Gastroesophageal sphincter (tissue), 3 donors: ENCODE measurements around the gene LIN28B.

ENCODE experiments used
- EP300 ChIP-seq: sonication (generic); formaldehyde crosslinking; IDR thresholded peaks from one replicate; pipeline ENCODE4 v1.6.1; 2017; ENCODE audit warnings: antibody characterized with exemption, mild to moderate bottlenecking
- POLR2A ChIP-seq, 2 donors: fragments of 450-650 bp; IDR thresholded peaks; one replicate each; pipeline ENCODE4 v1.6.1; 2017; ENCODE audit warnings: antibody characterized with exemption in 2 of 2, mild to moderate bottlenecking in 2 of 2, moderate library complexity in 1 of 2
- POLR2AphosphoS5 ChIP-seq: sonication (generic); formaldehyde crosslinking; IDR thresholded peaks from one replicate; pipeline ENCODE4 v1.6.1; 2017; ENCODE audit warnings: antibody characterized with exemption
- TF ChIP-seq, protein P1 (sequence below), 4 experiments: fragments of 200-600 bp in 2 of 4; fragments of 450-650 bp in 2 of 4; sonication (generic) in 1 of 4; IDR thresholded peaks; one replicate each; pipeline ENCODE4 v1.5.1; 2017 to 2019; ENCODE audit warnings: antibody characterized with exemption in 4 of 4, mild to moderate bottlenecking in 2 of 4, moderate library complexity in 2 of 4

DNA sequence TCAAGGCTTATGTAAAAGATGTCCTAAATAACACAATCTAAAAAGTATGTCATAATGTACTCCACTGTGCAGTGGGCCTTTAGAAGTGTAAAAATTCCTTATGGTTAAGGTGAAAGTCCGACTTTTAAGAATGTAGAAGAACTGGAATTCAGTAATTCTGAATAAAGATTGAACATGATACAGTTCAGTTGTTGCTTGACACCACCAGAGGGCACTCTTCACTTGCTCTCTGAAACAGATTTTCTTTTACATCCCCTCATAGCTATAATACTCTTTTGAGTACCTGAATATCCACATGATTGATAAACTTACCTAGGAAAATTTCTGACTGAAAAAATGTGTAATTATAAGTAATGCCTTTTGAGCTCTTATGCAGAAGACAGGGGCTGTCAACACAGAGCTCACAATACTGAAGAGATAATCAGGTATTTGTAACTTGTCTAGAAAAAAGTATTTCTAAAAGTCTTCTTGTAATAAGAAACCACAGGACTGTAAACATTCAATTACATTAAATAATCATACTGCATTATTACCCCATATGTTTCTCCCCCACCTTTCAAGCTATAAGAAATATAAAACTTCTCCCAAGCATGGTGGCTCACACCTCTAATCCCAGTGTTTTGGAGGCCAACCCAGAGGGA is 130.8 kb downstream of the LIN28B start:
- TF ChIP-seq, protein P1, sequence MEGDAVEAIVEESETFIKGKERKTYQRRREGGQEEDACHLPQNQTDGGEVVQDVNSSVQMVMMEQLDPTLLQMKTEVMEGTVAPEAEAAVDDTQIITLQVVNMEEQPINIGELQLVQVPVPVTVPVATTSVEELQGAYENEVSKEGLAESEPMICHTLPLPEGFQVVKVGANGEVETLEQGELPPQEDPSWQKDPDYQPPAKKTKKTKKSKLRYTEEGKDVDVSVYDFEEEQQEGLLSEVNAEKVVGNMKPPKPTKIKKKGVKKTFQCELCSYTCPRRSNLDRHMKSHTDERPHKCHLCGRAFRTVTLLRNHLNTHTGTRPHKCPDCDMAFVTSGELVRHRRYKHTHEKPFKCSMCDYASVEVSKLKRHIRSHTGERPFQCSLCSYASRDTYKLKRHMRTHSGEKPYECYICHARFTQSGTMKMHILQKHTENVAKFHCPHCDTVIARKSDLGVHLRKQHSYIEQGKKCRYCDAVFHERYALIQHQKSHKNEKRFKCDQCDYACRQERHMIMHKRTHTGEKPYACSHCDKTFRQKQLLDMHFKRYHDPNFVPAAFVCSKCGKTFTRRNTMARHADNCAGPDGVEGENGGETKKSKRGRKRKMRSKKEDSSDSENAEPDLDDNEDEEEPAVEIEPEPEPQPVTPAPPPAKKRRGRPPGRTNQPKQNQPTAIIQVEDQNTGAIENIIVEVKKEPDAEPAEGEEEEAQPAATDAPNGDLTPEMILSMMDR (IDR thresholded peaks at IDR 0.05), result peak; percentile 71 to 83 (median 74)
- no peak for TF ChIP-seq POLR2AphosphoS5
- no peak for TF ChIP-seq EP300
- no peak for TF ChIP-seq POLR2A (IDR thresholded peaks at IDR 0.05)
